SIG-M5 treated with dmso at 0.1 percent for 504 hours (cell line): ENCODE measurements around the gene ST6GAL1.

Source experiments
- DNase-seq: peaks from one replicate; lab custom pipeline; 2025; ENCODE audit not compliant: unreplicated experiment; lab: John Stamatoyannopoulos, UW

ST6GAL1 gene

GRCh38 chr3:186915806-186916796 lies 14.2 kb upstream of the ST6GAL1 start:
- peak; percentile 34 for DNase-seq

- DNase-seq, result no peak
Observed at GRCh38 chr3:186917512-186918312, 12.6 kb upstream of the ST6GAL1 start.

- DNase-seq, result no peak
Observed at GRCh38 chr3:186920301-186920700, 10.0 kb upstream of the ST6GAL1 start.

GRCh38 chr3:186920796-186921195 lies 9.5 kb upstream of the ST6GAL1 start:
- DNase-seq, result no peak

GRCh38 chr3:186921578-186921977 lies 8.7 kb upstream of the ST6GAL1 start:
- DNase-seq, result no peak

GRCh38 chr3:186922224-186922623 lies 8.1 kb upstream of the ST6GAL1 start:
- DNase-seq, result no peak

GRCh38 chr3:186922790-186923189 lies 7.5 kb upstream of the ST6GAL1 start:
- DNase-seq, result no peak

- DNase-seq, result no peak
Observed at GRCh38 chr3:186923241-186923640, 7.1 kb upstream of the ST6GAL1 start.

GRCh38 chr3:186925826-186926225 lies 4.5 kb upstream of the ST6GAL1 start:
- DNase-seq, result no peak

GRCh38 chr3:186929186-186929585 lies 1.1 kb upstream of the ST6GAL1 start:
- DNase-seq, result no peak

GRCh38 chr3:186929685-186930084 lies 641 bp upstream of the ST6GAL1 start:
- no peak for DNase-seq

GRCh38 chr3:186930641-186931531 lies 560 bp downstream of the ST6GAL1 start:
- DNase-seq, result peak; percentile 90

- DNase-seq, result no peak
Observed at GRCh38 chr3:186931532-186932280, 1.4 kb downstream of the ST6GAL1 start.

GRCh38 chr3:186932281-186933181 lies 2.2 kb downstream of the ST6GAL1 start:
- DNase-seq, result no peak

- DNase-seq, result peak; percentile 55
Observed at GRCh38 chr3:186933816-186934215, 3.5 kb downstream of the ST6GAL1 start.

GRCh38 chr3:186935133-186935532 lies 4.8 kb downstream of the ST6GAL1 start:
- no peak for DNase-seq

GRCh38 chr3:186937017-186937875 lies 6.9 kb downstream of the ST6GAL1 start:
- no peak for DNase-seq

GRCh38 chr3:186938716-186939115 lies 8.4 kb downstream of the ST6GAL1 start:
- no peak for DNase-seq
